Uterus (tissue), 4 donors: ENCODE results near the gene NT5C3A. TPM values are rescaled to one million over a fixed set of nuclear protein-coding genes. Genes with fewer than 3 reads are reported as not detected.

Source experiments
- DNase-seq, 2 donors: peaks; one replicate each; pipeline ENCODE4 v3.0.0-alpha.2; 2019 to 2020
- H3K27ac ChIP-seq, 2 donors: fragments of 200-600 bp; sonication (generic); 1 replicate in 1 of 2; 2 replicates in 1 of 2; pipeline ENCODE4 v1.5.1; 2016 to 2018
- H3K27me3 ChIP-seq, 2 donors: fragments of 200-600 bp; sonication (generic); one replicate each; pipeline ENCODE4 v1.5.1; 2018 to 2019; ENCODE audit warnings: control low read depth in 1 of 2
- H3K36me3 ChIP-seq, 2 donors: fragments of 200-600 bp; sonication (generic); one replicate each; pipeline ENCODE4 v1.5.1; 2019; ENCODE audit warnings: control low read depth in 1 of 2
- H3K4me1 ChIP-seq, 2 donors: fragments of 200-600 bp; sonication (generic); one replicate each; pipeline ENCODE4 v1.5.1; 2018 to 2019; ENCODE audit warnings: control low read depth in 1 of 2
- H3K4me3 ChIP-seq, 2 donors: fragments of 200-600 bp; sonication (generic); 1 replicate in 1 of 2; 2 replicates in 1 of 2; pipeline ENCODE4 v1.5.1; 2018 to 2019; ENCODE audit warnings: mild to moderate bottlenecking in 1 of 2
- H3K9me3 ChIP-seq, 2 donors: fragments of 200-600 bp; sonication (generic); one replicate each; pipeline ENCODE4 v1.5.1; 2019; ENCODE audit warnings: control low read depth in 1 of 2
- POLR2A ChIP-seq, 2 donors: fragments of 450-650 bp; IDR thresholded peaks; one replicate each; pipeline ENCODE4 v1.6.1; 2016; ENCODE audit warnings: antibody characterized with exemption in 2 of 2, mild to moderate bottlenecking in 1 of 2, moderate library complexity in 1 of 2
- intact Hi-C: fragments of 100-400 bp; cut with DNase I; formaldehyde crosslinking; loops from one replicate; pipeline ENCODE4 v1.15.1; 2023; ENCODE audit warnings: low total_unique reads
- total RNA-seq, 4 donors: library from RNA; depleted of rRNA in 3 of 4; stranded (reverse); fragments of >200 nt in 3 of 4; gene quantifications; one replicate each; pipeline versions ENCODE4 v1.1.0 to v1.2.4, GENCODE V29; 2014 to 2023
- TF ChIP-seq, protein P1 (sequence below), 4 experiments: fragments of 200-600 bp in 2 of 4; fragments of 450-650 bp in 2 of 4; sonication (generic) in 2 of 4; IDR thresholded peaks; one replicate each; pipeline ENCODE4 v1.5.1; 2016 to 2019; ENCODE audit warnings: antibody characterized with exemption in 4 of 4, mild to moderate bottlenecking in 2 of 4, moderate library complexity in 1 of 4
- donor health status: DM: yes; HTN: yes; CAD: no.

Gene NT5C3A
- total RNA-seq, 4 donors from 2014 or later, result 21.3 to 50.2 (median 42.1) TPM

- Histone ChIP-seq H3K27ac (no peak overlapping the region), H3K36me3 (no peaks in the 10 kb centered on the region), H3K9me3 (peaks cover 0 to 5% of the 10 kb centered on the region in 2 donors), H3K4me1 (no peaks in the 10 kb centered on the region), H3K27me3 (no peaks in the 10 kb centered on the region), H3K4me3 (no peak overlapping the region)
- intact Hi-C loops, result no loop called here
- DNase-seq, result no peak
- TF ChIP-seq, protein P1, sequence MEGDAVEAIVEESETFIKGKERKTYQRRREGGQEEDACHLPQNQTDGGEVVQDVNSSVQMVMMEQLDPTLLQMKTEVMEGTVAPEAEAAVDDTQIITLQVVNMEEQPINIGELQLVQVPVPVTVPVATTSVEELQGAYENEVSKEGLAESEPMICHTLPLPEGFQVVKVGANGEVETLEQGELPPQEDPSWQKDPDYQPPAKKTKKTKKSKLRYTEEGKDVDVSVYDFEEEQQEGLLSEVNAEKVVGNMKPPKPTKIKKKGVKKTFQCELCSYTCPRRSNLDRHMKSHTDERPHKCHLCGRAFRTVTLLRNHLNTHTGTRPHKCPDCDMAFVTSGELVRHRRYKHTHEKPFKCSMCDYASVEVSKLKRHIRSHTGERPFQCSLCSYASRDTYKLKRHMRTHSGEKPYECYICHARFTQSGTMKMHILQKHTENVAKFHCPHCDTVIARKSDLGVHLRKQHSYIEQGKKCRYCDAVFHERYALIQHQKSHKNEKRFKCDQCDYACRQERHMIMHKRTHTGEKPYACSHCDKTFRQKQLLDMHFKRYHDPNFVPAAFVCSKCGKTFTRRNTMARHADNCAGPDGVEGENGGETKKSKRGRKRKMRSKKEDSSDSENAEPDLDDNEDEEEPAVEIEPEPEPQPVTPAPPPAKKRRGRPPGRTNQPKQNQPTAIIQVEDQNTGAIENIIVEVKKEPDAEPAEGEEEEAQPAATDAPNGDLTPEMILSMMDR (IDR thresholded peaks at IDR 0.05), result no peak
- no peak for TF ChIP-seq POLR2A (IDR thresholded peaks at IDR 0.05)
These were observed 5.3 kb upstream of the NT5C3A start for GRCh38 chr7:33067921-33068320.

GRCh38 chr7:33066771-33067170, 4.2 kb upstream of the NT5C3A start:
- Histone ChIP-seq H3K27ac (no peak overlapping the region), H3K4me3 (no peak overlapping the region), H3K9me3 (peaks cover 0 to 5% of the 10 kb centered on the region in 2 donors), H3K4me1 (no peaks in the 10 kb centered on the region), H3K27me3 (no peaks in the 10 kb centered on the region), H3K36me3 (no peaks in the 10 kb centered on the region)
- intact Hi-C loops, result no loop called here
- DNase-seq, result no peak
- TF ChIP-seq, protein P1 (IDR thresholded peaks at IDR 0.05), result no peak
- TF ChIP-seq POLR2A (IDR thresholded peaks at IDR 0.05), result no peak

- no peaks in the 10 kb centered on the region for H3K4me1 ChIP-seq
- intact Hi-C loops, result no loop called here
- TF ChIP-seq POLR2A (IDR thresholded peaks at IDR 0.05), result no peak
- TF ChIP-seq, protein P1 (IDR thresholded peaks at IDR 0.05), result no peak
- H3K4me3 ChIP-seq, result no peak overlapping the region
- H3K27me3 ChIP-seq, result no peaks in the 10 kb centered on the region
- DNase-seq, result no peak
- no peak overlapping the region for H3K27ac ChIP-seq
- H3K9me3 ChIP-seq, result peaks cover 0 to 5% of the 10 kb centered on the region in 2 donors
- H3K36me3 ChIP-seq, result no peaks in the 10 kb centered on the region
These were observed 3.4 kb upstream of the NT5C3A start for GRCh38 chr7:33065981-33066380.

DNA sequence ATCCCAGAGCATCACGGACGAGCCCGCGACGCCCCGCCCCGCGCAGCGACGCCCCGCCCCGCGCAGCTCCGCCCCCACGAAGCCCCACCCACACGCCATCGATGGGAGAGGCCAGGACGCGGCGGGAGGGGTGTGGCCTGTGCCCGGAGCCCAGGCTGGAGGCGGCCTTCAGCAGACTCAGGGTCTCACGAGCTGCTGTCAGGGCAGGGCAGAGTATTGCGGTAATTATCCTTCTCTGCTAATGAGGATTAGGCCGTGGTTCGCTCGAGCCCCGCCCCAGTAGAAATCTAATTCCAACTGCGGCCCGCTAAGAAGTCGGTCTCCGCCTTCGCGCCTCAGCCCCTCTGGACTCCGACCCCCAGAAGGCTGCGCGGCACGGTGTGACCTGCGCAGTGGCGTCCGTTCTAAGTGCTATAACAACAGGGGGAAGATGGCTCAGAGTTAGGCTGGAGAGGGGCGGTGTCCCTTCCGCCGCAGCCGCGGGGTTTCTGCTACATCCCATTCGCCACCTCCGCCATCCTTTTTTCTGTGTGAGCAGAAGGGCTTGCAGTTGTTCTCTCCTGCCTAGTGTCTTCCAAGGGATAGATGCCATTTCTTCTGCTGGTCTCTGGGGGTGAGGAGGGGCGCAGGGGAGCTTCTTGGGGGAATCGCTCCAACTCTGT, 337 bp upstream of the NT5C3A start:
- Histone ChIP-seq H3K27ac (peak overlapping the region; percentile 95 to 97), H3K36me3 (no peaks in the 10 kb centered on the region), H3K9me3 (peaks cover 0 to 5% of the 10 kb centered on the region in 2 donors), H3K4me3 (peak overlapping the region; percentile 75 to 98), H3K27me3 (no peaks in the 10 kb centered on the region), H3K4me1 (peaks cover 0 to 3% of the 10 kb centered on the region in 2 donors)
- intact Hi-C loops, result no loop called here
- peak; percentile 92 to 94 for DNase-seq
- TF ChIP-seq, protein P1 (IDR thresholded peaks at IDR 0.05), result peak in 1 of 4 experiments; percentile 11
- peak; percentile 56 to 89 for TF ChIP-seq POLR2A (IDR thresholded peaks at IDR 0.05)

DNA sequence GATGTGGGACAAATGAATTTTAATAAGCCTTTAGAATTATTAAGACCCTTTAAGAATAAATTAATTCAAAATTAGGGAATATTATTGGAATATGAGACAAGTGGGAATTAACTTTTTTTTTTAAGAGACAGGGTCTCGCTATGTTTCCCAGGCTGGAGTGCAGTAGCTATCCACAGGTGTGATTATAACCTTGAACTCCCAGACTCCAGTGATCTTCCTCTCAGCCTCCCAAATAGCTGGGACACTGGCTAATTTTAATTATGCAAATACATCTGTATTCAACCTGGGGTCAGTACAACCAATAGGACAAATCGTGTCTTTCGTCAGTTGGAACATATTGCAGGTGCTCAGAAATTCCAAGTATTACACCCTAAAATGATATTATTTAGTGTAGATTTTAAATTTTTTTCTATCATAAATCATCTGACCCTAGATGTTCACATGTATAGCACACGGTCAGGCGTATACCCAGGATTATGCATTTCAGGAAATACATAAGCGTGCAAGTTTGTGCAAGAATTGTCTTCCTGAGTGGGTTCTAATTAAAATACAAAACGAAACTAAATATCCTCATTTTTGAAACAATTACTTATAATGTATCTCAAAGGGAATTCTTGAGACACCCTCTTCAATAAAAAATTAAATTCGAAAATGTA, 1.2 kb downstream of the NT5C3A start:
- Histone ChIP-seq H3K9me3 (peaks cover 0 to 5% of the 10 kb centered on the region in 2 donors), H3K36me3 (no peaks in the 10 kb centered on the region), H3K27ac (peak overlapping the region in 1 of 2 donors; percentile 97), H3K4me1 (peaks cover 0 to 3% of the 10 kb centered on the region in 2 donors), H3K4me3 (peak overlapping the region; percentile 75 to 98), H3K27me3 (no peaks in the 10 kb centered on the region)
- intact Hi-C loops, result no loop called here
- no peak for DNase-seq
- TF ChIP-seq, protein P1 (IDR thresholded peaks at IDR 0.05), result no peak
- no peak for TF ChIP-seq POLR2A (IDR thresholded peaks at IDR 0.05)
